Measurements from ENCODE around the gene TPSG1.

DNA sequence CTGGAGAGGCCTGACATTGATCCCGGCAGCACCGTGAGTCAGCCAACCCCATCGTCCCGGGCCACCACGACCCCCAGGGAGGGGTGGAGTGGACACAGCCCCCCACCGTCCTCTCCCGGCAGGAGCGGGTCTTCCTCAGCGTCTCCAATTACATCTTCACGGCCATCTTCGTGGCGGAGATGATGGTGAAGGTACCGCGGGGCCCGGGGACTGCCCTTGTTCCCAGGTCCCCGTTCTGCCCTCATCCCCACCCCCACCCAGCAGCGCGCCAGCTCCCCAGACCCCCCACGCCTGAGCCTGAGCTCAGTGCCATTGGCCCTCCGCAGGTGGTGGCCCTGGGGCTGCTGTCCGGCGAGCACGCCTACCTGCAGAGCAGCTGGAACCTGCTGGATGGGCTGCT is 14.6 kb downstream of the TPSG1 start:
- TF ChIP-seq, protein P1, sequence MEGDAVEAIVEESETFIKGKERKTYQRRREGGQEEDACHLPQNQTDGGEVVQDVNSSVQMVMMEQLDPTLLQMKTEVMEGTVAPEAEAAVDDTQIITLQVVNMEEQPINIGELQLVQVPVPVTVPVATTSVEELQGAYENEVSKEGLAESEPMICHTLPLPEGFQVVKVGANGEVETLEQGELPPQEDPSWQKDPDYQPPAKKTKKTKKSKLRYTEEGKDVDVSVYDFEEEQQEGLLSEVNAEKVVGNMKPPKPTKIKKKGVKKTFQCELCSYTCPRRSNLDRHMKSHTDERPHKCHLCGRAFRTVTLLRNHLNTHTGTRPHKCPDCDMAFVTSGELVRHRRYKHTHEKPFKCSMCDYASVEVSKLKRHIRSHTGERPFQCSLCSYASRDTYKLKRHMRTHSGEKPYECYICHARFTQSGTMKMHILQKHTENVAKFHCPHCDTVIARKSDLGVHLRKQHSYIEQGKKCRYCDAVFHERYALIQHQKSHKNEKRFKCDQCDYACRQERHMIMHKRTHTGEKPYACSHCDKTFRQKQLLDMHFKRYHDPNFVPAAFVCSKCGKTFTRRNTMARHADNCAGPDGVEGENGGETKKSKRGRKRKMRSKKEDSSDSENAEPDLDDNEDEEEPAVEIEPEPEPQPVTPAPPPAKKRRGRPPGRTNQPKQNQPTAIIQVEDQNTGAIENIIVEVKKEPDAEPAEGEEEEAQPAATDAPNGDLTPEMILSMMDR (IDR thresholded peaks at IDR 0.05; ENCODE audit: low read length), result no peak
- TF ChIP-seq EZH2 (optimal IDR thresholded peaks at IDR 0.05; ENCODE audit: low read depth, low read length) (no peak), EZH2phosphoT487 (IDR thresholded peaks at IDR 0.05; ENCODE audit: low read length) (no peak)
